GM18517 (cell line): ENCODE data around the gene AHCTF1.
"Not testable (repeated sequence)": the region's sequence is repeated elsewhere in the genome, so short reads cannot be mapped to it uniquely, and the experiment has no call there.

Experiments used
- ATAC-seq: cut with Tn5 transposase; IDR thresholded peaks from one replicate; pipeline ENCODE4 v1.9.1; 2021; ENCODE audit warnings: mild to moderate bottlenecking, moderate library complexity; ENCODE audit not compliant: unreplicated experiment

Gene AHCTF1

GRCh38 chr1:246923900-246924299, 7.8 kb downstream of the AHCTF1 start:
- ATAC-seq: no peak

- no peak for ATAC-seq
These were observed 8.3 kb downstream of the AHCTF1 start for GRCh38 chr1:246923482-246923881.

- ATAC-seq: no peak
These were observed 10.3 kb downstream of the AHCTF1 start for GRCh38 chr1:246921481-246921880.

- no peak for ATAC-seq
These were observed 11.8 kb downstream of the AHCTF1 start for GRCh38 chr1:246919902-246920301.

- not testable (repeated sequence) for ATAC-seq
These were observed 15.5 kb downstream of the AHCTF1 start for GRCh38 chr1:246916026-246916923.

DNA sequence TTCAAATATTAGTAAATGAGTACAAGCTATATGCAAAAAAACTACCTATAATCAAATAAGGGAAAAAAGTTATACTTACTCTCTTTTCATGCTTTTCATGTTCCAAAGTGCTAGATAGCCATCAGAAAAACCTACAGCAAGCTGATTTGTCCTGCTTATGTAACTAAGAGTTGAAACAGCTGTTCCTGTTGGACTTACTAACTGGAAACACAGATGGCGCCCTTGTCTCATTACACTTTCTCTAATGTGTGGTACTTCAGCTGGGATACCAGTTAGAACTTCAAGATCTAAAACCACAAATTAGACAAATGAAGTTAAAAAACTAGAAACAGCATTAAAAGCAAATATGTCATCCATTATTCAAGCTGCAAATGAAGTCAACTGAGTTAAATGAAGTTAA, 24.3 kb downstream of the AHCTF1 start:
- ATAC-seq: no peak

DNA sequence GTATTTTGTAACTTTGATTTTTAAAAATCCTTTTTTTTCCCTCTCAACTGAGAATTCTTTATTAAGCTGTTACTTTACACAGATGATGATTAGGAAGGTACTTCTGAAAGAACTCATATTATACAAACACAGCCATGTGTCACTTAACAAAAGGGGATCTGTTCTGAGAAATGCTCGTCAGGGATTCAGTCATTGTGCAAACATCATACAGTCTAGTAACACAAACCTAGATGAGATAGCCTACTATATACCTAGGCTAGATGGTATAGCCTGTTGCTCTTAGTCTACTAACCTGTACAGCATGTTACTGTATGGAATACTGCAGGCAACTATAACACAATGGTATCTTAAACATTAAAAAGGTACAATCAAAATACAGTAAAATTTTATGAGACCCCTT, 24.9 kb downstream of the AHCTF1 start:
- no peak for ATAC-seq

GRCh38 chr1:246901874-246902273, 29.9 kb downstream of the AHCTF1 start:
- ATAC-seq: no peak

DNA sequence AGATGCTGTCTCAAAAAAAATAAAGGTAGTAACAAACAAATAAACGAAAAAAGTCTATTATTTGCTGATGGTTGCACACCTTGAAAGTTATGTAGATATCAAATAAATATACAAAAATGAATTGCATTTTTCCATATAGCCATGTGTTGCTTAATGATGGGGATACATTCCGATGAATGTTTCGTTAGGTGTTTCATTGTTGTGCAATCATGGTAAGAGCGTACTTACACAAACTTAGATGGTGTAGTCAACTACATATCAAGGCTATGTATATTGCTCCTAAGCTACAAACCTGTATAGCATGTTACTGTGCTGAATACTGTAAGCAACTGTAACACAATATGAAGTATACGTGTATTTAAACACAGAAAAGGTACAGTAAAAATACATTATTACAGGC, 34.4 kb downstream of the AHCTF1 start:
- no peak for ATAC-seq

GRCh38 chr1:246893191-246893939, 38.4 kb downstream of the AHCTF1 start:
- no peak for ATAC-seq

DNA sequence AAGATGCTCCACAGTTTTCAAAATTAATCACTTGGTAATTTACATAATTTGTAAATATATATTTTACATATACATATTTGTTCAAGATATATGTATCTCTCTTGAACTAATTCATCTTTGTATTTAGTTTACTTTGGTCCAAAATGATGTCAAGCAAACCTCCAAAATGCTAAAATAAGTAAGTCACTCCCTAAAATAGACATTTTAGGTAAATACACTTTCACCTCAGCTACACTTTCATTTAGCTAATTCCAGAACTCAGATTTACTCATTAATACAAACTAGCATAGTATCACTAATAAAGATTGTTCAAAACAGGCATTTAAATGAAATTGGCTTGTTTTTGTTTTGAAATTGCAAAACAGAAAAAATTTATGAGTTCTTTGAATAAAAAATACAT, 40.6 kb downstream of the AHCTF1 start:
- ATAC-seq: no peak

DNA sequence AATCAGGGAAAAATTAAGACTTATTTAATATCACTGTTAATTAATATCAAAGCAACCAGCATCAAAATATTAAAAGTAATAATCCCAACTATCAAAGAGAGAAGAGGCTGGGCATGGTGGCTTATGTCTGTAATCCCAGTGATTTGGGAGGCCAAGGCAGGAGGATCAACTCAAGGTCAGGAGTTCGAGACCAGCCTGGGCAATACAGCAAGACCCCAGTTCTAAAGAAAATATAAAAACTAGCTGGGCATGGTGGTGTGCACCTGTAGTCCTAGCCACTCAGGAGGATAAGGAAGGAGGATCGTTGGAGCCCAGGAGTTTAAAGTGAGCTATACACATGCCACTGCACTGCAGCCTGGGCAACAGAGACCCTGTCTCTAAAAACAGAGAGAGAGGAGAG, 43.2 kb downstream of the AHCTF1 start:
- ATAC-seq: no peak

- not testable (repeated sequence) for ATAC-seq
These were observed 46.4 kb downstream of the AHCTF1 start for GRCh38 chr1:246885389-246885788.

- no peak for ATAC-seq
These were observed 53.2 kb downstream of the AHCTF1 start for GRCh38 chr1:246878551-246878950.

DNA sequence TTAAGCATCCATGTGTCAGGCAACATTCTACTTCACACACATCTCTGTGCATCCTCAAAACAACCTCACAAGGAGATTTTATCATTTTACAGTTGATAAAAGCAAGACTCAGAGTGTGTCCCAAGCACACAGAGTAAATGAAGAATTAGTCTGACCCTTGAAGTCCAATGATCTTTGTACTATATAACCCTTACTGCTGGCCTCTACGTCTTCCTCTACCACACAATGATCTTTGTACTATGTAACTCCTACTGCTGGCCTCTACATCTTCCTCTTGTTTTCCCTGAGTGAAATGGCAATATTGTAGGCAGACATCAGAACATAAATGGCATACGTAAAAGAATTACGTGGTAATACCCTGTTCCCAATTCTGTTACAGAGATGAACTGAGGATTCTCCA, 55.3 kb downstream of the AHCTF1 start:
- no peak for ATAC-seq

- ATAC-seq: no peak
These were observed 56.4 kb downstream of the AHCTF1 start for GRCh38 chr1:246875041-246876026.

- no peak for ATAC-seq
These were observed 65.8 kb downstream of the AHCTF1 start for GRCh38 chr1:246865921-246866320.

DNA sequence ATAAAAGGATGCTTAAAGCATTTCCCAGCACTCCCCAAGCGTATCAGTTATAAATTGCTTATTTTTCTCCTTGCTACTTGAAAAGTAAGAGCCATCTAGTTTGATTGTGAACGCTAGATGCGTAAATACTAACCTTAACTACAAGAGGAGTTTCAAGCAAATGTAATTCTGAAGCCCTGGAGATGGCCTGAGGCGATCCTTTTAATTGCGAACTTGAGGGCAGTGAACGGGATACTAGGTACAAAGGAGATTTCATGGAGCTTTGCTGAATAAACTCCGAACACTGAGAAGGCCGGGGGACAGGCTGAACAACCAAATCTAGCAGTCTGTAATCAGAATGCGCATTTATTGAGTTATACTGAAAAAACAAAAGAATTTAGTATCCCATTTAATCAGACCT, 68.0 kb downstream of the AHCTF1 start:
- not testable (repeated sequence) for ATAC-seq

- ATAC-seq: no peak
These were observed 71.3 kb downstream of the AHCTF1 start for GRCh38 chr1:246860401-246860800.

DNA sequence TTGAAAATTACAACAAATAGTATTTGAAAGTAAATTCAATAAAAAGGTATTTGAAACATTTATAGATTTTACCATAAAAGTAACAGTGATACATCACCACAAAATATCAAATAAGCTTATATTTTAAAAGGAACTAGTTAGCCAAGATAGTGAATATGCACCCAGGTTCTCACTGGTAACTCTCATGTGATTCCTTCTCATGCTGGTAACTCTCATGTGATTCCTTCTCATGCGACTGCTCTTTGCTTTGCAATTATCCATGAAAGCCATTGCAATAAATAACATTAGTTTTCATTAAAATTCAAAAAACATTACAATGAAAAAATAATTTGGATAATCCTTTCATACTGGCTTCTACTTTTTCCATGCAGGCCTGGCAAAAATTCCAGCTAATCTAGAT, 75.4 kb downstream of the AHCTF1 start:
- ATAC-seq: no peak

DNA sequence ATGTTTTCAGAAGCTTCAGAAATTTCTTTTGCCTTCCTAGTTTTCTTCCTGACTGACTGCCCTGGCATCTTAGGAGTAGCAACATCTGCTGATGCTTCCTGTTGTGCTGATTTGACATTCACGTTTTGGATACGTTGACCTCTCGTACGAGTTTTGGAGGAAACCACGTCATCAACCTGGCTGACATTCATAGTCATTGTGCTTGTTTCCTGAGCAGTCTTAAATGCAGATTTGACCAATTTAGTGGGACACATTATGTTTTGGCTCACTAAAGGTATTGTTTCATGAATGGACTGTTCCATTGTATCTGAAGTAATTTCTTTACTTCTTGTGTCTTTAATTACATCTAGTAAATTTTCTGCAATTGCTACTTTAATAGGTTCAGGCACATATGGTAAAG, 81.1 kb downstream of the AHCTF1 start:
- not testable (repeated sequence) for ATAC-seq
